Heart left ventricle (tissue), 16 donors: ENCODE results near the gene PGAP1. TPM values are rescaled to one million over a fixed set of nuclear protein-coding genes. Genes with fewer than 3 reads are reported as not detected.

Experiments used
- ATAC-seq, 4 donors: fragments of 200-7000 bp; cut with Tn5 transposase; one replicate each; pipeline ENCODE4 v1.9.1; 2020 to 2022; ENCODE audit warnings: moderate library complexity in 4 of 4, mild to moderate bottlenecking in 3 of 4, moderate number of reproducible peaks in 1 of 4
- DNase-seq, 5 donors: peaks; one replicate each; pipeline ENCODE4 v3.0.0-alpha.2; 2020
- H3K27ac ChIP-seq, 12 donors: fragments of 200-600 bp; sonication (generic) in 4 of 12; one replicate each; pipeline versions ENCODE4 v1.5.0 to v1.8.0; 2016 to 2022; ENCODE audit warnings: mild to moderate bottlenecking in 2 of 12
- H3K27me3 ChIP-seq, 9 donors: fragments of 200-600 bp; sonication (generic) in 2 of 9; one replicate each; pipeline versions ENCODE4 v1.5.1 to v1.8.0; 2016 to 2022; ENCODE audit warnings: mild to moderate bottlenecking in 3 of 9
- H3K36me3 ChIP-seq, 9 donors: fragments of 200-600 bp; sonication (generic) in 2 of 9; one replicate each; pipeline versions ENCODE4 v1.5.0 to v1.8.0; 2018 to 2022; ENCODE audit warnings: mild to moderate bottlenecking in 2 of 9
- H3K4me1 ChIP-seq, 12 donors: fragments of 200-600 bp; sonication (generic) in 4 of 12; one replicate each; pipeline versions ENCODE4 v1.5.0 to v1.8.0; 2016 to 2022; ENCODE audit warnings: mild to moderate bottlenecking in 3 of 12
- H3K4me3 ChIP-seq, 12 donors: fragments of 200-600 bp; sonication (generic) in 4 of 12; one replicate each; pipeline versions ENCODE4 v1.5.0 to v1.8.0; 2017 to 2022; ENCODE audit warnings: mild to moderate bottlenecking in 9 of 12, moderate library complexity in 4 of 12
- H3K9me3 ChIP-seq, 12 donors: fragments of 200-600 bp; sonication (generic) in 4 of 12; one replicate each; pipeline versions ENCODE4 v1.5.0 to v1.8.0; 2016 to 2022; ENCODE audit warnings: mild to moderate bottlenecking in 1 of 12
- CTCF ChIP-seq, 12 donors: fragments of 200-600 bp; sonication (generic) in 4 of 12; IDR thresholded peaks; one replicate each; pipeline versions ENCODE4 v1.5.0 to v1.8.0; 2018 to 2022; ENCODE audit warnings: antibody characterized with exemption in 12 of 12, mild to moderate bottlenecking in 5 of 12
- POLR2A ChIP-seq, 2 donors: fragments of 450-650 bp; IDR thresholded peaks; one replicate each; pipeline ENCODE4 v1.6.1; 2017; ENCODE audit warnings: antibody characterized with exemption in 2 of 2, mild to moderate bottlenecking in 2 of 2, moderate library complexity in 2 of 2
- WGBS, 4 donors: extraction: QIAGEN DNeasy Blood & Tissue Kit in 2 of 4; methylation state at CpG; one replicate each; pipeline versions ENCODE4 v1.1.5 to v1.1.7; 2013 to 2018; 5-methylcytosine and 5-hydroxymethylcytosine counted together
- intact Hi-C, 10 donors: fragments of 100-400 bp; cut with DNase I; formaldehyde crosslinking; loops; one replicate each; pipeline versions ENCODE4 v1.11.1 to v1.14.2; 2022
- polyA plus RNA-seq, 2 donors: library from polyadenylated mRNA; stranded (reverse); fragments of 200-250 nt; gene quantifications; one replicate each; pipeline ENCODE4 v1.2.3, GENCODE V29; 2013
- total RNA-seq, 9 donors: library from RNA; depleted of rRNA in 2 of 9; stranded (reverse); fragments of >200 nt in 2 of 9; fragmentation: NEBNext Ultra II Directional in 3 of 9; extraction: Animal tissue kit (Norgen Biotek cat#: 25700) in 3 of 9; gene quantifications; one replicate each; pipeline versions ENCODE4 v1.1.0 to v1.2.4, GENCODE V29; 2016 to 2023
- donor health status: ischemic (EF 13 %, LVEDD 7.1; RV severe dilation, severe dysfunction).
- donor health status: healthy with polysubstance abuse.
- donor health status: DM: no; HTN: yes; CAD: no.
- donor health status: DM: no; HTN: no; CAD: no.
- donor health status: ischemic (EF 25% LVEDD 6.9; RV normal size, moderate dysfunction).
- donor health status: ischemic (EF 25% LVEDD 5.7; RV mildly dilated, moderate dysfunction).
- donor health status: healthy.
- donor health status: DM: yes; HTN: yes; CAD: no.
- donor health status: ischemic (EF 35%, LVEDD 5.7; RV mildly dilated, moderate dysfunction).
- donor health status: nonischemic (EF 11% LVEDD 7.7; RV severe dilation, severe dysfunction).
- donor health status: DM: yes; HTN: yes; CAD: no.
- donor health status: PGD.
- donor health status: ischemic (EF 29% LVEDD 5.4; RV normal size, mild dysfunction).
- donor health status: nonischemic (EF 23%, LVEDD 6.1; RV moderate dilation, normal function).

Gene PGAP1
- total and polyA plus RNA-seq, 11 donors = 1.2 to 8.8 (median 5.2) TPM

GRCh38 chr2:196957881-196958525, 31.5 kb upstream of the PGAP1 start:
- TF ChIP-seq CTCF (IDR thresholded peaks at IDR 0.05) (no peak), POLR2A (IDR thresholded peaks at IDR 0.05) (no peak)
- intact Hi-C loops = no loop called here
- WGBS, 4 donors = 87 to 93% (median 91%) methylated on average over 1 of the region's 1 CpG
- Histone ChIP-seq H3K9me3 (no peaks in the 10 kb centered on the region), H3K4me1 (no peaks in the 10 kb centered on the region), H3K27me3 (no peaks in the 10 kb centered on the region), H3K4me3 (no peak overlapping the region), H3K27ac (no peak overlapping the region), H3K36me3 (no peaks in the 10 kb centered on the region)
- ATAC-seq (no peak), DNase-seq (no peak)

- Histone ChIP-seq H3K27me3 (no peaks in the 10 kb centered on the region), H3K36me3 (no peaks in the 10 kb centered on the region), H3K9me3 (no peaks in the 10 kb centered on the region), H3K27ac (no peak overlapping the region), H3K4me1 (no peaks in the 10 kb centered on the region), H3K4me3 (no peak overlapping the region)
- WGBS, 4 donors = 94 to 97% (median 95%) methylated on average over 5 of the region's 5 CpGs
- DNase-seq (no peak), ATAC-seq (no peak)
- no peak for TF ChIP-seq CTCF (IDR thresholded peaks at IDR 0.05)
- intact Hi-C loops = no loop called here
Measured at GRCh38 chr2:196957442-196957841, 30.9 kb upstream of the PGAP1 start.

- H3K4me3 ChIP-seq = no peak overlapping the region
- intact Hi-C loops = no loop called here
- 83 to 87% (median 85%) methylated on average over 6 of the region's 6 CpGs for WGBS, 4 donors
- no peaks in the 10 kb centered on the region for H3K4me1 ChIP-seq
- H3K27me3 ChIP-seq = no peaks in the 10 kb centered on the region
- no peaks in the 10 kb centered on the region for H3K36me3 ChIP-seq
- H3K27ac ChIP-seq = no peak overlapping the region
- ATAC-seq (no peak), DNase-seq (no peak)
- no peak for TF ChIP-seq POLR2A (IDR thresholded peaks at IDR 0.05)
- no peak for TF ChIP-seq CTCF (IDR thresholded peaks at IDR 0.05)
- no peaks in the 10 kb centered on the region for H3K9me3 ChIP-seq
Measured at GRCh38 chr2:196956069-196956468, 29.6 kb upstream of the PGAP1 start.

GRCh38 chr2:196955036-196955435, 28.5 kb upstream of the PGAP1 start:
- Histone ChIP-seq H3K36me3 (no peaks in the 10 kb centered on the region), H3K4me3 (no peak overlapping the region), H3K9me3 (no peaks in the 10 kb centered on the region), H3K27ac (no peak overlapping the region), H3K27me3 (no peaks in the 10 kb centered on the region), H3K4me1 (no peaks in the 10 kb centered on the region)
- intact Hi-C loops = no loop called here
- ATAC-seq (no peak), DNase-seq (no peak)
- TF ChIP-seq CTCF (IDR thresholded peaks at IDR 0.05) (no peak), POLR2A (IDR thresholded peaks at IDR 0.05) (no peak)
- WGBS, 4 donors = 51 to 72% (median 53%) methylated on average over 3 of the region's 3 CpGs
